ENCODE results near the gene MARS1.
"Not testable (repeated sequence)": the region's sequence is repeated elsewhere in the genome, so short reads cannot be mapped to it uniquely, and the experiment has no call there.

Gene MARS1

DNA sequence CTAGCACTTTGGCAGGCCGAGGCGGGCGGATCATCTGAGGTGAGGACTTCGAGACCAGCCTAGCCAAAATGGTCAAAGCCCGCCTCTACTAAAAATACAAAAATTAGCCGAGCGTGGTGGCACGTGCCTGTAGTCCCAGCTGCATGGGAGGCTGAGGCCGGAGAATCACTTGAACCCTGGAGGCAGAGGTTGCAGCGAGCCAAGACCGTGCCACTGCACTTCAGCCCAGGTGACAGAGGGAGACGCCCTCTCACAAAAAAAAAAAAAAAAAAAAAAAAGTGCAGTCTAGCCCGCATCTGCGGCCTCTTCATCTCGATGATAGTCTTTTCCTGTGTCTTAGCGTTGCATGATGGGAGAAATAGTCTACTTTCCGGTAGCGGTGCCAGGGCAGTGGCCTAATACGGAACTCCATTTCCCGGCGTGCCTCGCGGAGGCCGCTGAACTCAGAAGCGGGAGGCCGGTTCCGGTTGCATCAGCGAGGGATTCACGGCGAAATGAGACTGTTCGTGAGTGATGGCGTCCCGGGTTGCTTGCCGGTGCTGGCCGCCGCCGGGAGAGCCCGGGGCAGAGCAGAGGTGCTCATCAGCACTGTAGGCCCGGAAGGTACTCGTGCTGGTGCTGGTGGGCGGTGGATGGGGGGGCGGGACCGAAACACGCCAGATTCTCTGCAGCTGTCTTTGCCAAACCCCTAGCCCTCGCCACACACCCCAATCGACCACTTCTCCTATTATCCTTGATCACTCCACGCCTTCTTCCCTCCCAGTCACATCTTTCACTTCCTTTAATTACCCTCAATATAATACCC, at the start of gene MARS1:
MARS1 (plus strand) TSS at position 472 of the 805 bp plus-strand sequence; CDS start at position 495, 23 bp downstream.
- DNase-seq: peak; percentile 98

GRCh38 chr12:57438400-57438799, 49.5 kb upstream of the MARS1 start:
- DNase-seq: no peak

DNA sequence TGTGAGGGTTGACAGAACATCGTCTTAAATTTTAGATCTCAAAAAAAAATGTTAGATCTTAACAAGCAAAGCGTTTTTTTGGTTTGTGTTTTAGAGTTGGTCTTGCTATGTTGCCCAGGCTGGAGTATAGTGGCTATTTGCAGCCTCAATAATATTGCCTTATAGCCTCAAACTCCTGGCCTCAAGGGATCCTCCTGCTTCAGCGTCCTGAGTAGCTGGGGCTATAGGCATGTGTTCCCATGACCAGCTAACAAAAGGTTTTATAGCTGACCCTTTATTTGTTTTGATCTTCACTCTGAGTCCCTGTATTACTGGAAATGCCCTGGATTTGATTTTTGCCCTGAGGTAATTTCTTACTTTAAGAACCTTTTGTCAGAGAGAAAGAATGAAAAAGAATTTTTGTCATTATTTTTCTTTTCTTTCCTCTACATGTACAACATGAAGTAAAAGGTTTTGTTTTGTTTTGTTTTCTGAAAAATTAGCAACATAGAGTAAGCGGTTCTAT, 48.1 kb upstream of the MARS1 start:
- DNase-seq: no peak

- not testable (repeated sequence) for DNase-seq
Observed at GRCh38 chr12:57441393-57441792, 46.5 kb upstream of the MARS1 start.

- no peak for DNase-seq
Observed at GRCh38 chr12:57441846-57442427, 45.9 kb upstream of the MARS1 start.

DNA sequence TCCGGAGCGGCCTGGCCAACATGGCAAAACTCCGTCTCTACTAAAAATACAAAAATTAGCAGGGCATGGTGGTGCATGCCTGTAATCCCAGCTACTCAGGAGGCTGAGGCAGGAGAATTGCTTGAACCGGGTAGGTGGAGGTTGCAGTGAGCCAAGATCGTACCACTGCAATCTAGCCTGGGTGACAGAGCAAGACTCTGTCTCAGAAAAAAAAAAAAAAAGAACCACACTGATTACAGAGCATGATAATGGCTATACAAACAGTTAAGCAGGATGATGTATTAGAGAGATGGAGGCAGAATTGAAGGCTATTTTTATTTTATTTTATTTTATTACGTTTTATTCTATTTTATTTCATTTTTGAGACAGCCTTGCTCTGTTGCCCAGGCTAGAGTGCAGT, 43.5 kb upstream of the MARS1 start:
- not testable (repeated sequence) for DNase-seq

DNA sequence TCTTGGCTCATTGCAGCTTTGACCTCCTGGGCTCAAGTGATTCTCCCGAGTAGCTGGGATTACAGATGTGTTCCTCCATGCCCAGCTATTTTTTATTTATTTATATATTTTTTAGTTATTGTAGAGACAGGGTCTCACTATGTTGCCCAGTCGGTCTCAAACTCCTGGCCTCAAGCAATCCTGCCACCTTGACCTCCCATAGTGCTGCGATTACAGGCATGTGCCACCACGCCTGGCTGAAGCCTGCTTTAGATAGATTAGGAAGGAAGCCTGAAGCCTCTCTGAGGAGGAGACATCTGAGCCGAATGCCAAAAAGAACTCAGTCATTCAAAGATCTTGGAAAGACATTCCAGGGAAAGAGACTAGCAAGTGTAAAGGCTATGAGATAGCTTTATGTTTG, 43.1 kb upstream of the MARS1 start:
- no peak for DNase-seq

- DNase-seq: no peak
Observed at GRCh38 chr12:57446292-57446960, 41.4 kb upstream of the MARS1 start.

- DNase-seq: no peak
Observed at GRCh38 chr12:57448669-57449068, 39.2 kb upstream of the MARS1 start.

- no peak for DNase-seq
Observed at GRCh38 chr12:57449375-57449774, 38.5 kb upstream of the MARS1 start.

- DNase-seq: no peak
Observed at GRCh38 chr12:57450057-57450456, 37.8 kb upstream of the MARS1 start.

- no peak for DNase-seq
Observed at GRCh38 chr12:57451233-57451778, 36.6 kb upstream of the MARS1 start.

- DNase-seq: no peak
Observed at GRCh38 chr12:57452181-57452936, 35.5 kb upstream of the MARS1 start.

GRCh38 chr12:57452937-57453509, 34.8 kb upstream of the MARS1 start:
- DNase-seq: peak; percentile 80

DNA sequence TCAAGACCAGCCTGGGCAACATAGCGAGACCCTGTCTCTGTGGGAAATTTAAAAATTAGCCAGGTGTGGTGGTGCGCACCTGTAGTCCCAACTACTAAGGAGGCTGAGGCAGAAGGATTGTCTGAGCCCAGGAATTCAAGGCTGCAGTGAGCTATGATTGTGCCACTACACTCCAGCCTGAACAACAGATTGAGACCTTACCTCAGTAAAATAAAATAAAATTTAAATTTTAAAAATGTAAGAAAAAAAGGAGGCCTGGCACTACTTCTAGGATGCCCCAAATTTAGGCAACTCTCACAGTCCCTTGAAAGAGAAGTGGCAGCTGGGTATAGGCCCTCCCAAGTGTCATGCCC, 33.7 kb upstream of the MARS1 start:
- DNase-seq: no peak

DNA sequence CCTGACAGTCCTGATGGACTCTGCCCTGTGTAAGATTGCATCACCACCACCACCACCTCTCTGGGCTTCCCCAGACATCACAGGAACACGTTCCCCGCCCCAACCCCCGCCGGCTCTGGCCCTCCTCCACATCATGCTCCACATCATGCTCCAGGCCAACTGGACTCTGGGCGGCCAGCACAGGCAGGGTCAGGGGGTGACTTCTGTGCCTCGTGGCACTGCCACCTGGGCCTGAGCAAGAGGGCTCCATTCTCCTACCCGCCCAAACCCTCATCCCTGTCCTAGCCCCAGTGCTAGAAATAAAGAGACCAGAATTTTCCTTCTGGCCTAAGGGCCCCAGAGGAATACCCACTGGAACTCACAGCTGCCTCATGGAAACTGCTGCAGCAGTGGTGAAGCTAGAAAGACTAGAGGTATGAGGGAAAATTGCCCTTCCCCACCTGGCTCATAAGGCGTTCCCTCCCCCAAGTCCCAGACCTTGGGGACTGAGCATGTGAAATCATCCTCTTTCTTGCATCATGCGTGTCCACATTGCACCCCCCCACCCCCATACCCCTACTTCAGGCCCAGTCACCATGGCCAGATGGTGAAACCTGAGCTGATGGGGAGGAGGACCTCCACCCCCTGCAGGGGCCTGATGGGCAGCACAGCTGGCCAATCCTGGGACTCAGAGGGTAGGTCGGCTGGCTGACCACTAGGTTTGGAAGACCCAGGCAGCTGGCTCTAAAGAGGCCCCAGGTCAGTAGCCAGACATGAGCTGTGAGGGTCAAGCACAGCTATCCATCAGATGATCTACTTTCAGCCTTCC, 33.1 kb upstream of the MARS1 start, which contains the start of gene INHBE:
INHBE (plus strand) TSS at position 742 of the 808 bp plus-strand sequence. CDS start 230 bp downstream, outside the sequence.
- DNase-seq: no peak

GRCh38 chr12:57455374-57456144, 32.3 kb upstream of the MARS1 start:
- no peak for DNase-seq

DNA sequence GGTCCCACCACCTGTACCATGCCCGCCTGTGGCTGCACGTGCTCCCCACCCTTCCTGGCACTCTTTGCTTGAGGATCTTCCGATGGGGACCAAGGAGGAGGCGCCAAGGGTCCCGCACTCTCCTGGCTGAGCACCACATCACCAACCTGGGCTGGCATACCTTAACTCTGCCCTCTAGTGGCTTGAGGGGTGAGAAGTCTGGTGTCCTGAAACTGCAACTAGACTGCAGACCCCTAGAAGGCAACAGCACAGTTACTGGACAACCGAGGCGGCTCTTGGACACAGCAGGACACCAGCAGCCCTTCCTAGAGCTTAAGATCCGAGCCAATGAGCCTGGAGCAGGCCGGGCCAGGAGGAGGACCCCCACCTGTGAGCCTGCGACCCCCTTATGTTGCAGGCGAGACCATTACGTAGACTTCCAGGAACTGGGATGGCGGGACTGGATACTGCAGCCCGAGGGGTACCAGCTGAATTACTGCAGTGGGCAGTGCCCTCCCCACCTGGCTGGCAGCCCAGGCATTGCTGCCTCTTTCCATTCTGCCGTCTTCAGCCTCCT, 31.6 kb upstream of the MARS1 start:
- peak; percentile 78 for DNase-seq

- no peak for DNase-seq
Observed at GRCh38 chr12:57456737-57457490, 31.0 kb upstream of the MARS1 start.
